Colonic mucosa (tissue), 4 donors: ENCODE data around the gene ZNF217. TPM values are rescaled to one million over a fixed set of nuclear protein-coding genes. Genes with fewer than 3 reads are reported as not detected.
A peak's percentile ranks its signal among the peaks of the same experiment; 100 is the strongest.
"Not testable (repeated sequence)": the region's sequence is repeated elsewhere in the genome, so short reads cannot be mapped to it uniquely, and the experiment has no call there.

Experiments used
- DNase-seq: peaks from one replicate; pipeline ENCODE4 v3.0.0-alpha.2; 2020
- H3K27ac ChIP-seq: fragments of 200-600 bp; one replicate; pipeline ENCODE4 v1.8.0; 2021
- H3K27me3 ChIP-seq: fragments of 200-600 bp; one replicate; pipeline ENCODE4 v1.8.0; 2021
- H3K36me3 ChIP-seq: fragments of 200-600 bp; one replicate; pipeline ENCODE4 v1.8.0; 2021
- H3K4me1 ChIP-seq: fragments of 200-600 bp; one replicate; pipeline ENCODE4 v1.8.0; 2021; ENCODE audit warnings: mild to moderate bottlenecking
- H3K4me3 ChIP-seq: fragments of 200-600 bp; one replicate; pipeline ENCODE4 v1.8.0; 2021
- H3K9ac ChIP-seq, 2 donors: one replicate each; pipeline ENCODE4 v1.7.0; 2013; ENCODE audit warnings: control low read depth in 2 of 2, low read depth in 2 of 2, low read length in 2 of 2
- H3K9me3 ChIP-seq: fragments of 200-600 bp; one replicate; pipeline ENCODE4 v1.8.0; 2021
- CTCF ChIP-seq: fragments of 200-600 bp; IDR thresholded peaks from one replicate; pipeline ENCODE4 v1.8.0; 2022; ENCODE audit warnings: antibody characterized with exemption, mild to moderate bottlenecking
- intact Hi-C: fragments of 100-400 bp; cut with DNase I; formaldehyde crosslinking; loops from one replicate; pipeline ENCODE4 v1.14.1; 2022
- total RNA-seq, 2 donors: library from RNA; stranded (reverse); fragmentation: NEBNext Ultra II Directional in 1 of 2; extraction: Animal tissue kit (Norgen Biotek cat#: 25700) in 1 of 2; gene quantifications; one replicate each; pipeline ENCODE4 v1.2.1, GENCODE V29; 2021
- donor health status: healthy.
- donor health status: DM: no; HTN: no; CAD: no.
- donor health status: DM: no; HTN: no; CAD: no.

The ZNF217 gene
- total RNA-seq, 2 donors from 2014 or later = 45.7 to 73.0 TPM

- H3K9ac ChIP-seq = peak overlapping the region in 1 of 2 donors; percentile 82
- peak overlapping the region; percentile 12 for H3K4me3 ChIP-seq
- TF ChIP-seq CTCF = no peak
- peak overlapping the region; percentile 92 for H3K27ac ChIP-seq
- H3K27me3 ChIP-seq = no peaks in the 10 kb centered on the region
- no peaks in the 10 kb centered on the region for H3K36me3 ChIP-seq
- no peaks in the 10 kb centered on the region for H3K9me3 ChIP-seq
- peak; percentile 40 for DNase-seq
- no peaks in the 10 kb centered on the region for H3K4me1 ChIP-seq
- intact Hi-C loops = loop anchor here (10.0 kb wide), 1 partner anchor 47 kb away; no protein-coding TSS in a partner anchor
These were observed 4.0 kb upstream of the ZNF217 start for GRCh38 chr20:53597521-53598120.

- H3K9ac ChIP-seq = peak overlapping the region in 1 of 2 donors; percentile 82
- no peaks in the 10 kb centered on the region for H3K4me1 ChIP-seq
- no peaks in the 10 kb centered on the region for H3K27me3 ChIP-seq
- no peak for TF ChIP-seq CTCF
- intact Hi-C loops = loop anchor here (10.0 kb wide), 1 partner anchor 48 kb away; no protein-coding TSS in a partner anchor
- peak; percentile 27 for DNase-seq
- H3K36me3 ChIP-seq = no peaks in the 10 kb centered on the region
- H3K27ac ChIP-seq = peak overlapping the region; percentile 92
- H3K4me3 ChIP-seq = peak overlapping the region; percentile 12
- no peaks in the 10 kb centered on the region for H3K9me3 ChIP-seq
These were observed 3.4 kb upstream of the ZNF217 start for GRCh38 chr20:53597030-53597482.

GRCh38 chr20:53596189-53597001 lies 2.8 kb upstream of the ZNF217 start:
- Histone ChIP-seq H3K27ac (peak overlapping the region; percentile 92), H3K9ac (peak overlapping the region; percentile 3 to 82), H3K4me3 (peak overlapping the region; percentile 12)
- peak; percentile 63 for DNase-seq
- H3K36me3 ChIP-seq, H3K27me3 ChIP-seq, H3K9me3 ChIP-seq, H3K4me1 ChIP-seq: not testable (repeated sequence)
- intact Hi-C loops = loop anchor here (10.0 kb wide), 1 partner anchor 48 kb away; no protein-coding TSS in a partner anchor

- Histone ChIP-seq H3K27ac (peak overlapping the region; percentile 92), H3K9ac (peak overlapping the region in 1 of 2 donors; percentile 82), H3K4me3 (peak overlapping the region; percentile 56)
- H3K9me3 ChIP-seq, H3K4me1 ChIP-seq, H3K27me3 ChIP-seq, H3K36me3 ChIP-seq: not testable (repeated sequence)
- intact Hi-C loops = loop anchor here (10.0 kb wide), 1 partner anchor 49 kb away; no protein-coding TSS in a partner anchor
- DNase-seq = peak; percentile 26
These were observed 2.1 kb upstream of the ZNF217 start for GRCh38 chr20:53595742-53596141.

GRCh38 chr20:53595018-53595378 lies 1.4 kb upstream of the ZNF217 start:
- DNase-seq = no peak
- no peaks in the 10 kb centered on the region for H3K36me3 ChIP-seq
- no peaks in the 10 kb centered on the region for H3K27me3 ChIP-seq
- H3K27ac ChIP-seq = peak overlapping the region; percentile 92
- peak overlapping the region; percentile 56 for H3K4me3 ChIP-seq
- no peaks in the 10 kb centered on the region for H3K9me3 ChIP-seq
- H3K4me1 ChIP-seq = no peaks in the 10 kb centered on the region
- H3K9ac ChIP-seq = peak overlapping the region; percentile 68 to 81
- TF ChIP-seq CTCF = no peak
- intact Hi-C loops = loop anchor here (10.0 kb wide), 1 partner anchor 50 kb away; no protein-coding TSS in a partner anchor

GRCh38 chr20:53594068-53595017 lies 704 bp upstream of the ZNF217 start:
- peak; percentile 98 for DNase-seq
- peak overlapping the region; percentile 56 for H3K4me3 ChIP-seq
- no peak for TF ChIP-seq CTCF
- peak overlapping the region; percentile 12 to 87 for H3K9ac ChIP-seq
- H3K27ac ChIP-seq = peak overlapping the region; percentile 92
- no peaks in the 10 kb centered on the region for H3K36me3 ChIP-seq
- H3K27me3 ChIP-seq = no peaks in the 10 kb centered on the region
- H3K9me3 ChIP-seq = no peaks in the 10 kb centered on the region
- no peaks in the 10 kb centered on the region for H3K4me1 ChIP-seq
- intact Hi-C loops = loop anchor here (10.0 kb wide), 1 partner anchor 50 kb away; no protein-coding TSS in a partner anchor
